Cardiac septum (tissue), 1 donor: Measurements from ENCODE around the gene CD160. TPM values are rescaled to one million over a fixed set of nuclear protein-coding genes. Genes with fewer than 3 reads are reported as not detected.
"Not testable (repeated sequence)": the region's sequence is repeated elsewhere in the genome, so short reads cannot be mapped to it uniquely, and the experiment has no call there.

Experiments
- DNase-seq: peaks from one replicate; pipeline ENCODE4 v3.0.0-alpha.2; 2020; ENCODE audit warnings: low spot score
- intact Hi-C: fragments of 100-400 bp; cut with DNase I; formaldehyde crosslinking; loops from one replicate; pipeline ENCODE4 v1.14.0; 2022
- long read RNA-seq: library from polyadenylated mRNA; unstranded; transcript quantifications from one replicate; pipeline ENCODE4 v2.0.0, GENCODE V29; 2021
- total RNA-seq: library from RNA; stranded (reverse); fragmentation: NEBNext Ultra II Directional; extraction: Animal tissue kit (Norgen Biotek cat#: 25700); gene quantifications from one replicate; pipeline ENCODE4 v1.2.1, GENCODE V29; 2021
- donor health status: DM: no; HTN: no; CAD: no.

The CD160 gene
- 0.22 TPM for total RNA-seq
- long read RNA-seq, partial matches to known transcripts: 0 of 2 reads
- long read RNA-seq, other reads (novel, unspliced or antisense): 2 of 2 reads

GRCh38 chr1:145719230-145720079 is at the start of gene CD160:
CD160 (plus strand) TSS chr1:145719499; CDS start chr1:145728328, 8,829 bp downstream.
- intact Hi-C loops: no loop called here
- no peak for DNase-seq

GRCh38 chr1:145670995-145671745 is 48.1 kb upstream of the CD160 start:
- DNase-seq, intact Hi-C loops: not testable (repeated sequence)

- DNase-seq, intact Hi-C loops: not testable (repeated sequence)
Observed at GRCh38 chr1:145673217-145673616, 46.1 kb upstream of the CD160 start.

- intact Hi-C loops, DNase-seq: not testable (repeated sequence)
Observed at GRCh38 chr1:145684858-145685257, 34.4 kb upstream of the CD160 start.

- intact Hi-C loops: not testable (repeated sequence)
Observed at GRCh38 chr1:145686078-145686477, 33.2 kb upstream of the CD160 start.

GRCh38 chr1:145688328-145688727 is 31.0 kb upstream of the CD160 start:
- no peak for DNase-seq
- intact Hi-C loops: no loop called here

More at GRCh38 chr1:145686078-145686477, 33.2 kb upstream of the CD160 start:
- not testable (repeated sequence) for DNase-seq

GRCh38 chr1:145688924-145689323 is 30.4 kb upstream of the CD160 start:
- peak; percentile 58 for DNase-seq
- intact Hi-C loops: no loop called here

- intact Hi-C loops: no loop called here
- DNase-seq: no peak
Observed at GRCh38 chr1:145689922-145690321, 29.4 kb upstream of the CD160 start.

- intact Hi-C loops: no loop called here
- DNase-seq: no peak
Observed at GRCh38 chr1:145690587-145691558, 28.4 kb upstream of the CD160 start.

- DNase-seq: no peak
- intact Hi-C loops: no loop called here
Observed at GRCh38 chr1:145692785-145693443, 26.4 kb upstream of the CD160 start.

GRCh38 chr1:145695821-145696629 is 23.3 kb upstream of the CD160 start:
- intact Hi-C loops: no loop called here

GRCh38 chr1:145696630-145696960 is 22.7 kb upstream of the CD160 start:
- intact Hi-C loops: no loop called here
- no peak for DNase-seq

More at GRCh38 chr1:145695821-145696629, 23.3 kb upstream of the CD160 start:
- no peak for DNase-seq

- no peak for DNase-seq
Observed at GRCh38 chr1:145701306-145701862, 17.9 kb upstream of the CD160 start.

GRCh38 chr1:145702052-145702451 is 17.2 kb upstream of the CD160 start:
- intact Hi-C loops: no loop called here
- no peak for DNase-seq

More at GRCh38 chr1:145701306-145701862, 17.9 kb upstream of the CD160 start:
- intact Hi-C loops: no loop called here

- DNase-seq: no peak
- intact Hi-C loops: no loop called here
Observed at GRCh38 chr1:145702826-145703225, 16.5 kb upstream of the CD160 start.

- intact Hi-C loops: no loop called here
- no peak for DNase-seq
Observed at GRCh38 chr1:145705622-145706021, 13.7 kb upstream of the CD160 start.

GRCh38 chr1:145706086-145706664 is 13.1 kb upstream of the CD160 start:
- DNase-seq: no peak
- intact Hi-C loops: no loop called here
